Activated effector memory CD4-positive, alpha-beta T cell treated with anti-CD3 and anti-CD28 coated beads, Interleukin-2, amount 50 U/mL, for 16 hours (primary cell): ENCODE results near the gene SORCS2.

ENCODE experiments used
- DNase-seq: peaks from one replicate; pipeline ENCODE4 v3.0.0-alpha.2; 2020

SORCS2 gene

DNA sequence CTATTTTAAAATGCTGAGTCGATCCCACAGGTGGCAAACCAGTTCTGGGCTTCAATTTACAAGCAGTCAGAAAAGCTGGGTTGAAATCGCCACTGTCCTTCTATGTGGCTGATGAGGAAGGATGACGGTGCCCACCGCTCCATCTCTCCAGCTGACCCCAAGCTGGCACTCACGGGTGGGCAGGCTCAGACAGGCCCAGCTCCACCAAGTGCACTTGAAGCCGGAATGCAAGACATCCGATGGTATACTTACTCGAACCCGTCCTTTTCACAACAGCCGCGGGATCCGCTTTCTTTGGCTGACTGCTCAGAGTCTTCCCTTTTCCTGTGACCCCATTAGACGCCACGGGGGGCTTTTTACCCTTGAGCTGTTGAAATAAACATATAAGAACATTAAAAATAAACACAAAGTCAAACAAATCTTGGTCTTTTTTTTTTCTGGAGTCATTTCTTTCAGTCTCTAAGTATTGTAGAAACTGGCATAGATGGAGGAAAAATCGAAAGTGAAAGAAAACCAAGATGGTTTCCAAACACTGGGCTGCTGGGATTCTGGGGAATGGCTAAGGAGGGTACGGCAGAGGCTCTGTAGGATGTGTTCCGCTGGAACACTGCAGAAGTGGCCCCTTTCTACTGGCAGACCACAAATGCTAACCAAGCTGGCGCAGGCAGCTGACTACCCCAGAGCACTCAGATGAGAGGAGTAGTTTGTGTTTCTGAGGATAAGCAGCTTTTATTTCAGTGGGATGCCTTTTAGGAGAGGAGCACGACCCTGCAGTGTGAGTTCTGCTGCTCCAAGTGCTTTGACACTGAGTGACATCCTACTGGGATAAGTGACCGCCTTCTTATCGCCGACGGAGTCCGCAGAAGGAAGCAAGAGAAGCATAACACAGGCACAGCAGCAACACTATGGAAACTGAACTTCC is 586.4 kb downstream of the SORCS2 start:
- peak; percentile 50 for DNase-seq

DNA sequence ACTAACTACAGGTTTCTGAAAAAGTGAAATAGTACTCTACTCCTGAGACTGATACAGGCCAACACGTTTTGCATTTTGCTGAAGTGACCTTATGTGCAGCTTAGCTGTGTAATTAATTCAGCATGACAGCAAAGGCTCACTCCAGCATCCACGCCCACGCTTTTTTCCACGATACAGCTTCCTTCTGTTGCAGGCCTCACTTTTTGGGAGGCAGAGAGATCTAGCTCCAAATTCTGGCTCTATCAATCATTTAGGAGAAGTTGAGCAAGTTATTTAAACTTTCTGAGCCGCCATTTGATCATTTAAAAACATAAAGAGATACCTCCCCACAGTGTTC is 587.1 kb downstream of the SORCS2 start:
- DNase-seq, result peak; percentile 43

DNA sequence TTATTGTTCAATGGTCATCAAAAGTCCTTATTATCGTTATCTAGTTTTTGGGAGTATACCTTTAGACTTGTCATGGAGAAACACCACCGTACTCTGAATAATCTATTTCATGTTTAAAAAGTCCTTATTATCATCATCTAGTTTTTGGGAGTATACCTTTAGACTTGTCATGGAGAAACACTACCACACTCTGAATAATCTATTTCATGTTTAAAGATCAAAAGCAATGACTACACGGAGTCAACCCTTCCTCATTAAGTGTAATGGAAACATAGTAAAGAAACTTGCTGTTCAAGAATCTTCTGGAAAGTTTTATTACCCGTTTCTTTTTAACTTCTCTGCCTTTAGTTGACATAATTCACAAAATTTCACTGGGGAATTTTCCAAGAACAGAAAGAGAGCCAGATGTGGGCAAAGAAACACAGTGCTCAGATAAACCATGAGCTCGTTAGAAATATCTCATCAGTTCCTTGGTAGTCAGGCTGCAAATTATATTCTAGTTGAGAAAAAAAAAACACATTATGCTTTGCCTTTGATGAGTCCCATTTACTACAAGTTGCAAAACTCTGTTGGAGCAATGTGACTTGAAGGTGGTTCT is 588.5 kb downstream of the SORCS2 start:
- no peak for DNase-seq

DNA sequence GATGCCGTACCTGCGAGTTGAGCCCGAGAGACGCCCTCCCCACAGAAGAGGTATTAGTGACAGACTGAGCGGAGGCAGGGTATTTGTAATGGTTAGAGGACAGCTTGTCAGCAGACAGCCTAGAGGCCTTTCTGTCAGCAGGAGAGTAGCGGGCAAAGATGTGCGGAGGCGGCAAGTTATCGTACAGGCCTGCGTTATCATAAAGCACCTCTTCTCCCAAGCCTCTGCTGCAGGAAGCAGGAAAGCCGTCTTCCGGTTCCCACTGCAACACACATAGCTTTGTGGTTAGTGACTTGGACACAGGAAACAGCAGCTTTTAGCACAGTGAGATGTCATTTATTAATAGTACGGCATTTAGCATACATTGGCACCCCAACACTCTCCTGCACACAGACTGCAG is 589.0 kb downstream of the SORCS2 start:
- DNase-seq, result peak; percentile 70

DNA sequence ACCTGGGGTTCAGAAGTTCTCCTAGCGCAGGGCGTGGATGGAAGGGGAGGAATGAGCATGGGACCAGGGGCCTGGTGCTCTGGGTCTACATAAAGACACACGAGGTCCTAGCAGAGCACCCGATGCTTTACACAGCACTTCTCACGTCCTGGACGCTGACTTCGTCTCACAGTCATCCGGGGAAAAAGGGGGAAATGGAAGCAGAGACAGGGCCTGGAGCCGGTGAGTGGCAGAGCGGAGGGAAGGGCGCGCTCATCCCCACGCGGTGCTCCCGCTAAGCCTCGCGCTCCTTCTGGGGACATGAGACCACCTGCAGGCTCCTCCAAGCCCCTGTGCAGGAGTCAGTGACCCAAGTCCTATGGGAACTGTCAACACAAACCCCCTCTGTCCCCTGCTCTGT is 589.7 kb downstream of the SORCS2 start:
- peak; percentile 54 for DNase-seq

DNA sequence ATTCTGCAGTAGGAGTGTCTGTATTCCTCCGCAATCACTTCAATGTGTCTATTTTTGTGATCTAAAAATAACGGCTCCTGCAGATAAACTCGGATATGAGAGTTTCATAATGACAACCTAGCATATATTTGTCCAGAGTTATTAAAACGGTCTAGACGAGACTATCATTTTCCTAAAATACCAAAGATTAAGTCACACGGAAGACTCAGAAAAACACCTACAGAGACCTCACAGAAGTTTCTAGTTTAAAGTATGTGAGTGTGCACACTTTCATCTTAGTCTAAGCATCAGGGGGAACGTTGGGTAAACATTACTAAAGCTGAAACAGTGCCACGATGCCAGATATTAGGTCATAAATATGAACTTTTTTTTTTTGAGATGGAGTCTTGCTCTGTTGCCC is 590.4 kb downstream of the SORCS2 start:
- no peak for DNase-seq

DNA sequence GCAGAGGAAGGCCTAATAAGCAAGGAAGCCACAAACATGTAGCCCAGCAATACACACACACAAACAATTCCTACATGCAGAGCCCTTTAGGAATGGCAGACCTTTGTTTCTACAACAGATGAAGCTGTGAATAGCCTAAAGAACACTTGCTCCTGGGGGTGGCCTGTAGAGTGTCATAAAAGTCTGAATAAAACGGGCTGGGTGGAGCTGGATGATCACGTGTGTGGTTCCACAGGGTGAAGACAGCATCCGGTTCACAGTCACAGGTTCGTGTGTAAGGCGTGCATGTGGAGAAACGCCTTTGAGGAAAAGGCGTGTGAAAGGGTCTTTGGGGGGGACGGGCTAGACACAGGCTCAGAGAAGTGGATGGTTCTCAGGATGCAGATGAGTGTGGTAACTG is 591.2 kb downstream of the SORCS2 start:
- DNase-seq, result peak; percentile 61

DNA sequence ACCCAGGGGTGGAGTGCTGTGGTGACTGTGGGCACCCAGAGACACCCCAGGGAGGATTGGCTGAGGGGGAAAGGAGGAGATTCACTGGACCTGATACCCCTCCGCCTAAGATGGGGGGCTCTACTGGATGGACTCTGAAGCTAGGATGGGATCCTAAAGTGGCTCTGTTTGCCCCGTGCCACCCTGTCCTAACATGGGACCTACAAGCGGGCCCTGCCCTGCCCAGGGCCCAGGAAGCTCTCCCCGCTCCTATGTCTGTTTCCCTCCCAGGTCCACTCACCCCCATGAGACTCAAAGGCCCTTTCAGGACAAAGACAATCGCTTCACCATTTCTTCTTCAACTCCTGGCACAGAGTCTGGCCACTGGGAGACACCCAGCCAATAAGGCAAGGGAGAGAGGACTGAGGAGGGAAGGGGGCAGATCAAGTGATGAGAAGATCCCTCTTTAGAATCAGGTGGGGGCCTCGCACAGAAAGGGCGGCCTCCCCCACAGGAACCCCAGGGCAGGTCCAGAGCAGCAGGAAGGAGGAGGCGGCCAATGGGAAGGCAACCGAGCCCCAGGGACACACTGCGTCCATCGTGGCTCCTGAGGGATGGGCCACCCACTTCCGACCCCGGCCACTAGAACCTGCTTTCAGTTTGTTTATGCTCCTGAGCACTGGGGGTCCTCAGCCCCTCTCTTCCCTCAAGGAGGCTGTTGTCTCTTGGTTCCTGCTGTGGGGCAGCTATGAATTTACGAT is 592.0 kb downstream of the SORCS2 start:
- peak; percentile 56 for DNase-seq

DNA sequence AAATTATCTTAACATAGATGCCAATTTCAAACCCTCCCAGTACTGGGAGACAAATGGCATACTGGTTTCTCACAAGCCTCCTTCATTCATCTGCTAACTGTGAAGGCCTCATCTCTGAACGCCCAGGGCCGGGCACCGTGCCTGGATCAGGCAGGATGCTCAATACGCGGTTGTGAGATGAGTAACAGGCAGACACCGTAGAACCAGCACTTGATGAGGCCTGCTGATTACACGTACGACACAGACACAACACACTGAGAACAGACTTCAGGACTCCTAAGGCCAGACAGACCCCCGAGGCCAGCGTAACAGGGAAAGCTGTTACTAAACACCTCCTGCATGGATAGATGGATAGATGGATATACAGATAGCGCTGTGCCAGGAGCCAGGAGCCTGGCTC is 592.7 kb downstream of the SORCS2 start:
- DNase-seq, result peak; percentile 81

DNA sequence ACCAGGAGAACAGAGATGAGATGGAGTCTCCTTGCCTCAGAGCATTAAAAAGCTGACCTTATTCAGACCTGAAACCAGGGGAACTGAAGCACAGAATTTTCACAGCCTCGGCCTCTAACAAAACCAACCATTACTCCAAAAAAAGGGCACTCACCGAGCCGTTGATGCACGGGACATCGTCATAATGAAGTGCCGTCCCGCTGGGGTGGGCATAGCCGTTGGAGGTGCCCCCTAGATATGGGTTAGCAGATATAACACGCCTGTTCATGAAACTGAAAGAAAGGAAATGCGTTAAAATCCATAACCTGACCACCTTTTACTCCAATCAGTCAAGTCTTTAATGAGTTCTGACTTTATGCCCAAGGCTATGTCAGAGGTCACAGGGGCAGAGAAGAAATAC is 593.7 kb downstream of the SORCS2 start:
- peak; percentile 19 for DNase-seq

DNA sequence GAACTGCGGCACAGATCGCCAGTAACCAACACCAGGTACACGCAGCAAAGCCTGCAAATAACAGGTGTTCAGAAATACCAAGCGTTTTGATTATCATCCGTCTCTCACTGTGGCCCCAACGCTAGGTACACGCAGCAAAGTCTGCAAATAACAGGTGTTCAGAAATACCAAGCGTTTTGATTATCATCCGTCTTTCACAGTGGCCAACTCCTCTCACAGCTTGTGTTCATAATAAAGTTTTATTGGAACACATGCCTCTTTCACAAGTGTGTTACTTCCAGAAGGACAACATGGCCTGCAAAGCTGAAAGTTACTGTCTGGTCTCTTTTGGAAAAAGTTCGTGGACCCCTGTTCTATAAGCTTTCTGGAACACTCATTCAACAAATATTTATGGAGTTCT is 594.2 kb downstream of the SORCS2 start:
- DNase-seq, result peak; percentile 16

DNA sequence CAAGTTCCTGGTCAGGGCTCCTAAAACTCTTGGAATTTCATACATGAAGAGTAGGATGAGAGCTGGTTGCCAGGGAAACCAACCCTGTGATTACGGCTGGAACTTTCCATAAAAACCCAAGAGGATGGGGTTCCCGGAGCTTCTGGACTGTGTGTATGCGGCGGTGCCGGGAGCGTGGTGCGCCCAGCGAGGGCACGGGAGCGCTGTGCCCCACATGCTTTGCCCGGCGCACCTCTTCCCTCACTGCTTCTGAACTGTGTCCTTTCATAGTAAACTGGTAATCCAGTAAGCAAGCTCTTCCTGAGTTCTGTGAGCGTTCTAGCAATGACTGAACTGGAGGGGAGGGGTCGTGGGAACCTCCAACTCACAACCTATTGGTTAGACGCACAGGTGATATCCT is 594.7 kb downstream of the SORCS2 start:
- DNase-seq, result peak; percentile 36

DNA sequence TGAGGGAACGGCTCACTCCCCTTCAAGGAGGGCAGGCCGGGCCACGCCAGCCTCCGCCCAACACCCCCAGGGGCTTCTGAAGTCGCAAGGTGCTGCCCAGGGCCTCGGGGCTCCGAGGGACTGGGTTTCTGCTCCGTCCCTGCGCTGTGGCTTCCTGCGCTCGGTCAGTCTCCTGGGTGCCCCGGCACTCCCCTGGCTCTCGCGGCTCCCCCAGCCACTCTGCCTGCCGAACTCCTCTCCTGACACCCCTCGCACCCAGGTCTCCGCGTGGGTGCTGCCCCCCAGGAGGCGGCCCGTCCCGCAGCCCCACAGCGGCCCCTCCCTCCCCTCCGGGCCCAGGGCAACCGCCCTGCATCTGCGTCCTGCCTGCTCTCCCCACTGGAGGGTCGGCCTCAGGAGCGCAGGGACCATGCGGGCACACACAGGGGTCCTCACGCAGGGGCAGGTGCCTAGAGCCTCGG is 595.4 kb downstream of the SORCS2 start:
- peak; percentile 51 for DNase-seq

DNA sequence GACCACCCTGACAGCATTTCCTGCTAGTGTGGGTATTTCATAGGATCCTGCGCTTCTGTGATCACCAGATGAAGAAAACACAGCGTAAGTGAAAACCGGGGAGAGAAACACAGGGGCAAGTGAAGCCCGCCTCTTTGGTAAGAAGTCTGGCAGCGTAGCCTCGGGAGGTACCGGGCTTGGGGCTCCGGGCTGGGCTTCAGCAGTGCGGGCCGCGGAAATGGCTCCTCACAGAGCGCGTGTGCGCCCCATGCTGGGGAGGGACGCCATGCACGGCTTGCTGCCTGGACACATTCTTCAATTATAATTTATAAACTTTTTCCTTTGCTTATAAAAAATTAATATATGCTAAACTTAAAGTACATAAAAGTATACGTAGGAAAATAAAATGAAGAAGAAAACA is 595.9 kb downstream of the SORCS2 start:
- DNase-seq, result peak; percentile 43

DNA sequence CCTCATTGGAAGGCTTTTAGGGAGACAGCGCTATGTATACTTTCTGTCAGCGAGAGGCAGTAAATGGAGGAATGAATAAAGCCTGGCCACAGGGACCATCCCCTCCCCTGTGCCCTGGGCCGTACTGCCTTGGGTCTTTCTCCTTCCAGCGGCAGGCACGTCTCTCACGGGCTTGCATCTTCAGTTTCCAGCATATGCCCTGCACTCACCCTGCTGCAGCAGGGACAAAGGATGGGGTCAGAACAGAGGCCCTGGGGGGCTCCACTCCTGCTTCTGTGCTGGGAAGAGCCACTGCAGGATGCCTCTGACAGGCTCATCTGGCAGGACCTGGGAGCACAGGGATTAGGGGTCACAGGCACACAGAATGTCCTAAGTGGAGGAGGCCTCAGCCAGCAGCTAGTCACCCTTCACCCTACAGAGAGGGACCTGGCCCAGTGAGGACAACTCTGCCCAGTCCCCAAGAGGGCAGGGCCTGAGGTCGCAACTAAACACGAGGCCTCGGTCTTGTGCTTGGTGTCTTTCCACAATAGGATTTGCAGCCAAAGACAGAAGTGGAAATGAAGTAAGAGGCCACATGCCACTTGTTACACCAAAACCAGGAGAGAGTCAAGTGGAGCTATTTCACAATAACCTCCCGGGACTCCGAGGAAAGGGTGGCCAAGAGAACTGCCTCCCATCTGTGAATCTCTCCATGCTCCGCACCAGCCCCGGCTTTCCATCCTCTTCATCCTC is 596.5 kb downstream of the SORCS2 start:
- no peak for DNase-seq

DNA sequence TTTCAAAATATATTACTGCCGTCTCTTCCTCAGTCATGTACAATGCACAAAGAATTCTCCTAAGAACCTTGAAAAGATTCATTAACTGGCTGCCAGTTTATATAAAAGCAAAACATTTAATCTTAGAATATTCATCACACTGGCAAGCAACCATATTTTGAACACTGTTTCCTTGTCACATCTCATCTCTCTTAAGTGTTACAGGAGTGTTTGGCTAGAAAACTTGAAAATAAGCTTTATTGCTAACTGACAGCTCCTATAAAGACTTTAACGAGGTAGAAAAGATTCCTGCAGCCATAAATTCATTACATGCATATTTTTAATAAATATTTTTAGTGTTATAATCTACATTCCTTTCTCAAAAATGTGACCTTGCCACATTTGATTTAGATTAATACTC is 597.7 kb downstream of the SORCS2 start:
- no peak for DNase-seq

DNA sequence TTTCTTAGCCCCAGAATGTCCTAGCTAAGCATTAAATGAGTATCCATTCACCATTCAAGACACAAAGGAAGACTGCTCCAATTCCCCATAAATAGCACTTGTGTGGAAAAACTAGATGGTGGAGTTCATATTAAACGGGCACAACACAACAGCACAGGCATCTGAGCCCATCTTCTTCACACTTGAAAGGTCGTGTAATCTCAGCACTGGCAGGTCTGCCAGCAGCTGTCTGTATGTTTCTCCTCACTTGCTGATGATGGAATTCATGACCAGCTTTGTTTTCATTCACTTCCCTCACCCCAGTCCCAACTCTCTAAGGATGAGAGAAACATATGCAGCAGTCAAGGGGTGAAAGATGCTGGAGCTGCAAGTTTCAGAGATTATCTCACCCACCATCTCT is 598.7 kb downstream of the SORCS2 start:
- DNase-seq, result no peak
